Globus pallidus (tissue), 1 donor: ENCODE measurements around the gene SALL1.
A peak's percentile ranks its signal among the peaks of the same experiment; 100 is the strongest.

ENCODE experiments used
- DNase-seq: peaks from one replicate; pipeline ENCODE4 v3.0.0-alpha.2; 2015; ENCODE audit warnings: low spot score

SALL1 gene

GRCh38 chr16:51156807-51157200, 5.7 kb upstream of the SALL1 start:
- DNase-seq = no peak

- no peak for DNase-seq
Observed at GRCh38 chr16:51155820-51156806, 5.0 kb upstream of the SALL1 start.

DNA sequence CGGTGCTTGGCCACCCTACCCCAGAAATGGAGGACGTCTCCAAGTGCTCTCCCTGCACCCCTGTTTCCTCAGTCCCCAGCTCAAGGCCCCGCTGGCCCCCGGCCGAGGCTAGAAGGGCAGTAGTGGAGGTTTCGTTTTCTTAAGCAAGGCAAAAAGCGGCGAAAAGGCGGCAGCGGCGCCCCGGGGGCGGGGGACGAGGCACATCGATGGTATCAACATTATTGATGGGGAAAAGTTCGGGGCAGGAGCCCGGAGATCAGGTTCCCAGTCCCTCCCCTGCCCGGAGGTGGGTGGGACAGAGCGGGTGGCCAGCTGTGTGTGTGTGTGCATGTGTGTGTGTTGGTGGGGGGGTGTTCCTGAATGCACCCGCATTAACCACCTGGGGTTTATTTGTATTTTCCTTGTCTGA, 4.1 kb upstream of the SALL1 start:
- DNase-seq = no peak

GRCh38 chr16:51154271-51155171, 3.5 kb upstream of the SALL1 start:
- DNase-seq = peak; percentile 65

GRCh38 chr16:51153577-51154031, 2.5 kb upstream of the SALL1 start:
- DNase-seq = no peak

DNA sequence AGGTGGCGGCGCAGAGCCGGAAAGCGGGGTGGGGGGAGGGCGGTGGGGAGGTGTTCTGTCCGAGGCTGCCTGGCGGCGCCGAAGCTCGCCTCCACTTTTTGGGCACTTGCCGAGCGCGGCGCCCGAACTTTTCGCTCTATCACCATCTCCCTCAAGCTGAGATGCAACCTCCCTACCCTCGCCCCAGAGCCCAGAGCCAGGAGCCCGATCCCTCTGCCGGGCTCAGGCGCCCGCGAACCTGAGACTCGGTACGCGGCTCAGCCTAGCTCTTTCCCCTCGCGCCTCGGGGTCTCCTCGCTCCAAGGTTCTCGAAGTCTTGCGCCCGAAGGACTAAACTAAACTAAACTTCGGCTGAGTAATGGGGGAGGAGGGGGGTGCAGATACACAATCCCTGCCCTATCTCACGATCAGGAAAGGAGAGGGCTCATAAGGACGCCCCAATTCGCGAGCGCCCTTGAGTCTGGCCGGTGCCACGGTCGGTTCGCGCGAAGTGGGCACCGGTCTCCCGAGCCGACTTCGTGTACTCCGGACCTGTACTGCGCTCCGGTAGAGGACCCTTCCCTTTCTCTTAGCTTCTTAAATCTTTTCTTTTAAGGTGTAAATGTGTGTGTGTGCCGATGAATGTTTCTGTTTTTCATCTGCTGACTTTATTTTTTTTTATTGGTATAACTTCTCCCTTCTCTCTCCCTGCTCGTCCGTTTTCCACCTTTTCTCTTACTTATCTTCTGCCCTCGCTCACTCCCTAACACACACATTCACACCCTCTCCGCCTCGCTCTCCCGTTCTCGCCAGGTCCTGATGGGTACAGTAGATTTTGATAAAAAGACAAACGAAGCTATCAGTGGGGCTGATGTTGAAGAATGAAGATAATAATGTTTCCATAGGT, 1.9 kb upstream of the SALL1 start:
- DNase-seq = peak; percentile 69

GRCh38 chr16:51151961-51152663, 1.0 kb upstream of the SALL1 start:
- DNase-seq = peak; percentile 97

DNA sequence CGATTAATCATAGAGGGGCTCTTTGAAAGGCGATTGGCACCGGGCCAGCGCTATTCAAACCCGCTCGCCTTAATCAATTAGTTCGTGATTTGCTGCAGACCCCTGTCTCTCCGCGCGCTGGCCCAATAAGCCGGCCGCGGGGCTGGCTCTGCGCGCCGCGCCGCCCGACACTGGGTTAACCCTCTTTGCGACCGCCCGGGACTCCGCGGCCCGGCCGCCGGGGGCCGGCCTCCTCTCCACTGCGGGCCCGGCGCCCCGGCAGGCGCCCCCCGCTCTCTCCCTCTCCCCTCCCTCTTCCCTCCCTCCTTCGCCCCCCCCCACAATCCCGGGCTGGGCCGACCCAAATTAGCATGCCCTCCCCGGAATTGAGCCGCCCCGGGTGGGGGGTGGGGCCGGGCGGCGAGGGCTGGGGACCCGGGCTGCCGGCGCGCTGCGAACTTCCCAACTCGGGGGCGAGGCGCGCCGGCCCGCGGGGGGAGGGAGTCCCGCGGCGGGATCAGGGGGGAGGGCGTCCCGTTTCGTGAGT, 428 bp upstream of the SALL1 start:
- DNase-seq = peak; percentile 92

DNA sequence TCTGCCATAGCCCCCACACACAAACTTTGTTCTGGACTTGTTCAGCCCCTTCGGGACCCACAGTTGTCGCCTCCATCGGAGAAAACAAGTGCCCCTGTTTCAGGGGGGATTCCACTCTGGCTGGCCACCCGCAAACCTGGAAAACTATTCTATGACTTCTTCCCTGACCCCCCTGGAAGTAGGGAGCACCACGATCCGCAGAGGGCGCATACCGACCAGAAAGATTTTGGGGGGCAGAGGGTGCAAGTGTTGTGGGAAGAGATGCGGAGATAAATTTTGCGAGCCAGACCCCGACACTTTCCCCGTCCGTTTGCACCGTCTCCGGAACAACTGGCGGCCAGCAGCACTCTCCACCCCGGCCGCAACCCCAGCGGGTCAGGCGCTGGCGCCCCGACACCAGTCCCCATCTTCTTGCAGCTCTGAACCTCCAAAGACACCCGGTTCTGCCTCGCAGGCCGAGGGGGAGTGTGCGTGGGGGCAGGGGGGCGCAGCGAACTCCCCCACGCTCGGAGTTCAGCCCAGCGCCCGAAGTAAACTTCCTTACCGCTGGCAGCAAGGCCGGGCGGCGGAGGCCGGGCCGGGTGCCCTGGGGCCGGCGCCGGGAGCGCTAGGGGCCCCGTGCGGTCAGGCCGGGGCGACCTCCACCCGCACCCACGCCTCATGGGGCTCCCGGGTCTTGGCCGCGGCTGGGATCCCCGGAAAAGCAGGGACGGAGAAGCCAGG, 744 bp downstream of the SALL1 start:
- DNase-seq = no peak

DNA sequence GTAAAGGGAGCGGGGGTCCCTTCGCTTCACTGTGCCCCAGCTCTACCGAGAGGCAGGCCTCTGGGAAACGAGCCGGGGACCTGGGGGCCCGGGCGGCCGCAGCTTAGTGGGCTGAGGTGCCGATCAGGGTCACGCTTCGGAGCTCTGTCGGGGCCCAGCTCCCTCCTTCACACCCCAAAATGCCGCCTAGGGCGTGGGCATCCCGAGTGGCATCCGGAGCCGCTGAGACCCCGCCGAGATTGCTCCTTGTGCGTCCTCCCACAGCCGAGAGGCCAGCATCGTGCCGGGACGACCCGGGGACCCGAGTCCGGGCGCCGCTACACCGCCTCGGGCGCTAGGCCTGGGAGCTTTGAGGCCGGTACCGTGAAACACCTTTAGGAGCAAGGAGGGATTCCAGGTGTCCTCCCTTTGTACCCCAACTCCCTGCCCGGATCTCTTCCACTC, 1.3 kb downstream of the SALL1 start:
- DNase-seq = no peak

DNA sequence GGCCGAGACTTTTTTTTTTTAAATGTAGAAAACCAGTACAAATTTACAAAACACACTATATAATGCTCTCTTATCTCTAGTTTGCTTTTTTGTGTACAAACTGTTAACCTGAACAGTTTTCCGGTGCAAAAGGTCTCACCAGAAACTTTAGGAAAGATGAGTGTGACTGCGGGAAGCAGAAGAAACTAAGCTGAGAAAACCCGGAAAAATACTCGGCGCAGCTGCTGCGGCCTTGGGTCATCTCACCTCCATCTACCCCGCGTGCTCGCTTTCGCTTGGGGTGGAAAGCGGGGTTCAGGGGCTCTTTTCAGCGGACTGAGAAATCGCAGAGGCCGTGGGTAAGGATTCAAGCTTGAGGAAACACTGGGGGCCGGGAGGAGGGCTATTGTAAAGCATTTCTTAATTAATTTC, 1.8 kb downstream of the SALL1 start:
- DNase-seq = no peak

GRCh38 chr16:51148678-51149228, 2.3 kb downstream of the SALL1 start:
- no peak for DNase-seq

GRCh38 chr16:51147776-51148677, 3.0 kb downstream of the SALL1 start:
- no peak for DNase-seq

- no peak for DNase-seq
Observed at GRCh38 chr16:51146256-51146924, 4.7 kb downstream of the SALL1 start.

DNA sequence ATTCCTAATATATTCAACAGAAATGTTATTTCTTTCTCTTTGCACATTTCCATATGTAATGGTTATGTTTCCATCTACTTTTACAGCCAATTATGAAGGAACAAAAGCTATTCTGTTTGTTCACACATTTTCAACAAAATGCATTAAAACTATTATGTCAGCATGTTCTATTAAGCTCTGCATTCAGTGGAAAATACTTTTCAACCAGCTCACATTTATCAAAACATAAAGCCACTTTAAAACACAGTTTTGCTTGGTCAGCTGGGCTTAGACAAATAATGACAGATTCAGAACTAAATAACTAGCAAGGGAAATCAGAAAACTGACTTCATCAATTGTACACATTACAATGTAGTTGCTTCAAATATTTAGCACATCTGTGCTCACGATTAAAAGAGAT, 6.9 kb downstream of the SALL1 start:
- DNase-seq = no peak

- no peak for DNase-seq
Observed at GRCh38 chr16:51143196-51143977, 7.7 kb downstream of the SALL1 start.

- no peak for DNase-seq
Observed at GRCh38 chr16:51141541-51141940, 9.5 kb downstream of the SALL1 start.
